SU-DHL-6 (cell line): ENCODE results near the gene MRPL2.

Experiments used
- EZH2phosphoT487 ChIP-seq: fragments of 200-600 bp; sonication (generic), shearing (Covaris generic); conservative IDR thresholded peaks from 2 replicates; pipeline ENCODE4 v1.6.1; 2018; ENCODE audit warnings: mild to moderate bottlenecking, antibody characterized with exemption, low read length, moderate library complexity, mixed read lengths
- TF ChIP-seq, protein P1 (sequence below): fragments of 200-600 bp; sonication (generic); IDR thresholded peaks from one replicate; pipeline ENCODE4 v1.5.1; 2017; ENCODE audit warnings: antibody characterized with exemption, mild to moderate bottlenecking, low read length, moderate library complexity; ENCODE audit not compliant: insufficient read depth, poor library complexity, severe bottlenecking

- TF ChIP-seq, protein P1, sequence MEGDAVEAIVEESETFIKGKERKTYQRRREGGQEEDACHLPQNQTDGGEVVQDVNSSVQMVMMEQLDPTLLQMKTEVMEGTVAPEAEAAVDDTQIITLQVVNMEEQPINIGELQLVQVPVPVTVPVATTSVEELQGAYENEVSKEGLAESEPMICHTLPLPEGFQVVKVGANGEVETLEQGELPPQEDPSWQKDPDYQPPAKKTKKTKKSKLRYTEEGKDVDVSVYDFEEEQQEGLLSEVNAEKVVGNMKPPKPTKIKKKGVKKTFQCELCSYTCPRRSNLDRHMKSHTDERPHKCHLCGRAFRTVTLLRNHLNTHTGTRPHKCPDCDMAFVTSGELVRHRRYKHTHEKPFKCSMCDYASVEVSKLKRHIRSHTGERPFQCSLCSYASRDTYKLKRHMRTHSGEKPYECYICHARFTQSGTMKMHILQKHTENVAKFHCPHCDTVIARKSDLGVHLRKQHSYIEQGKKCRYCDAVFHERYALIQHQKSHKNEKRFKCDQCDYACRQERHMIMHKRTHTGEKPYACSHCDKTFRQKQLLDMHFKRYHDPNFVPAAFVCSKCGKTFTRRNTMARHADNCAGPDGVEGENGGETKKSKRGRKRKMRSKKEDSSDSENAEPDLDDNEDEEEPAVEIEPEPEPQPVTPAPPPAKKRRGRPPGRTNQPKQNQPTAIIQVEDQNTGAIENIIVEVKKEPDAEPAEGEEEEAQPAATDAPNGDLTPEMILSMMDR, result no peak
- TF ChIP-seq EZH2phosphoT487, result no peak
Observed at GRCh38 chr6:43058531-43058930, 703 bp downstream of the MRPL2 start.
